Measurements from ENCODE around the gene KHDC1.

GRCh38 chr6:73227606-73228255 lies 35.3 kb downstream of the KHDC1 start:
- no peak for TF ChIP-seq CTCF (IDR thresholded peaks at IDR 0.05; ENCODE audit: control extremely low read depth in 1 of 3, insufficient read depth in 1 of 3, low read depth in 1 of 3, low read length in 3 of 3)
- TF ChIP-seq CEBPB (IDR thresholded peaks at IDR 0.05; ENCODE audit: low read depth, low read length) = no peak
- no peak for TF ChIP-seq POLR2A (IDR thresholded peaks at IDR 0.05; ENCODE audit: control extremely low read depth in 1 of 2, low read depth in 2 of 2, low read length in 2 of 2)
- TF ChIP-seq CHD7 (IDR thresholded peaks at IDR 0.05; ENCODE audit: insufficient replicate concordance, low read length) = no peak
- no peak for TF ChIP-seq POLR2AphosphoS5 (IDR thresholded peaks at IDR 0.05; ENCODE audit: low read depth, low read length)
- TF ChIP-seq RFX5 (IDR thresholded peaks at IDR 0.05; ENCODE audit: borderline replicate concordance, low read depth, low read length) = no peak
- no peak for TF ChIP-seq GTF2F1 (IDR thresholded peaks at IDR 0.05; ENCODE audit: borderline replicate concordance, low read depth, low read length)
- no peak for TF ChIP-seq CREB1 (IDR thresholded peaks at IDR 0.05)
- no peak for TF ChIP-seq EZH2 (IDR thresholded peaks at IDR 0.05; ENCODE audit: low read depth, low read length, severe bottlenecking)
- no peak for TF ChIP-seq BACH1 (IDR thresholded peaks at IDR 0.05; ENCODE audit: low read length)

Measured in H1 (cell line).